Measurements from ENCODE around the gene TCF7L1.

The TCF7L1 gene

DNA sequence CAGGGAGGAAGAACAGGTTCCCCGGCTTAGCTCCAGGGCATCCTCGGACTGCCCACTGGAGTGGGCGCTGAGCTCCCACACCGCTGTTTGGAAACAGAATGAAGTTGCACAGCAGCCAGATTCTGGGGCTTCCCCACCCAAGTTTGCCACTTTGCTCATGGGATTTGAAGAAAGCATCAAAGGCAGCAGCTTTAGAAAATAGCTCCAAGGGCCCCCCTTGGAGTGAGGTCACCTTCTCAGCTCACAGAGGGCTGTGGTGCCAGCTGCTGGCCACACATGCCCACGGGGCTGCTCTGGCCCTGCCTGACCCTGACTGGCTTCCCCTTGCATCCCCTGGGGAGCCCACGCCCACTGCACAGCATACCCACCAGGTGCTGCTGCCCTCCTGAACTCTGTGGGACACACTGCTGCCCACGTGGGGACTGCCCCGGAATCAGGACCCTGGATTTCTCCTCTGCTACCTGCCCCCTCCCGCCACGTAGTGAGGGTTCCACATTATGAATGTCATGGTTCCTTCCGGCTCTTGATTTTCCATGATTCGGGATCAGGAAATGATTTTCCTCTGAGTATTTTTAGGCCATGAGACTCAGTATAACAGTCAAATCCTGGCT, 124.3 kb downstream of the TCF7L1 start:
- Histone ChIP-seq H3K27ac (0 out of 2 replicates have a peak overlapping the region, but pooled peaks have one; percentile 37), H3K4me1 (peaks cover 57% of the 10 kb centered on the region)
- TF ChIP-seq Cebpa-rat (IDR thresholded peaks at IDR 0.05): no peak

DNA sequence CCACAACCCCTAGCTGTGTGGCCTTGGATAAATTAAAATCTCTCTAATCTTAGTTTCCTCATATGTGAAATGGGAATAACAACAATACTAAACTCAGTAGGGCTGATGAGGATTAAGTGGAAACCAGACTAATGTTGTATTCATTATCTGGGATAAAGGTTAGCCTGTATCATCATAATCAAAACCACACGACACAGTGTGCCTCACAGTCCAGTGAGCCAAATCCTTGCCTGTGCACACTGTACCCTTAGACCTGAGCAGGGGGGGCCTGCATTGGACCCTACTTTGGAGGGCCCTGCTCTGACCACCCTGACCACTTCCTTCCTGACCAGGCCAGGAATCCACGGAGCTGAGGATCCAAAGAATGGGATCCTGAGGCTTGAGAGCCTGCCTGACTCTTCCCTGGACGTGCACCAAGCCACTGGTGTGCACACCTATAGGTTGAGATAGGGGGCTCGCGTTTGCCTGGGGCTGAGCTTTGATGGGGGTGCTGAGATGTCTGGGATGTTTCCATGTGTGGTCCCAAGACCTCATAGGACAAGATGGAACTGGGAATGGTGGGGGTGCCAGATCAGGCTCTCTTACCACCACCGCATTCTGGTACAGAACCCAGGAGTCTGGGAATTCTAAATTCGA, 124.9 kb downstream of the TCF7L1 start:
- H3K9ac ChIP-seq: no peak overlapping the region
- H3K27ac ChIP-seq: no peak overlapping the region
- TF ChIP-seq Cebpa-rat (IDR thresholded peaks at IDR 0.05): no peak
- no peaks in the 10 kb centered on the region for H3K9me3 ChIP-seq
- no peaks in the 10 kb centered on the region for H3K27me3 ChIP-seq
- peak overlapping the region; percentile 70 for H3K4me2 ChIP-seq
- no peaks in the 10 kb centered on the region for H3K36me3 ChIP-seq
- H4K20me1 ChIP-seq: no peaks in the 10 kb centered on the region
- H3K4me1 ChIP-seq: peaks cover 50% of the 10 kb centered on the region
- no peak overlapping the region for H3K4me3 ChIP-seq

More for the DNA sequence above, 124.3 kb downstream of the TCF7L1 start:
- no peaks in the 10 kb centered on the region for H4K20me1 ChIP-seq
- H3K9ac ChIP-seq: no peak overlapping the region; the same call in 1 of the 2 replicates
- no peaks in the 10 kb centered on the region for H3K9me3 ChIP-seq
- no peaks in the 10 kb centered on the region for H3K27me3 ChIP-seq
- peak overlapping the region; percentile 70 for H3K4me2 ChIP-seq
- no peak overlapping the region for H3K4me3 ChIP-seq
- H3K36me3 ChIP-seq: no peaks in the 10 kb centered on the region

DNA sequence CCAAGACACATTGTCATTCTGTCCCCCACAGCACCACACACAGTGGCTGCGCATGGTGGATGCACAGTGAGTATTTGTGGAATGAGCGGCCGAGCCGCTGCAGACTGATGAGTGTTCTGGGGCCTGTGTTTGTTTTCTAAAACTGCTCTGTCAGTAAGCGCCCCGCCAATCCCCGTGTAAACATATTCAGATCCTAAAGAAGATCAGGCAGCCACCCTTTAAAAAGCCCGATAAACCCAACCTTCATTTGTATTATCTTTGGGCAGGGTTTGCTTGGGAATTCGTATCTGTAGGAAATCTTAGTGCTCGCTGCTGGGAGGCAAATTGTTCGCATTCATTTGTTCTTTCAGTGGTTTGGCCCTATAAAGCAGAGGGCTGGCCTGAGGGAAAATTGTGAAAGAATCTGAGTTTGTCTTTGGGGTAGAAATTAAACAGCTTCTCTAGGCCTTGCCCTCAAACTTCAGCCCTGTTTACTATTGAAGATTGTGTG, 126.0 kb downstream of the TCF7L1 start:
- H3K4me3 ChIP-seq: no peak overlapping the region
- H3K9me3 ChIP-seq: no peaks in the 10 kb centered on the region
- peaks cover 41% of the 10 kb centered on the region for H3K4me1 ChIP-seq
- no peak overlapping the region for H3K4me2 ChIP-seq
- no peak overlapping the region for H3K9ac ChIP-seq
- no peaks in the 10 kb centered on the region for H4K20me1 ChIP-seq
- no peaks in the 10 kb centered on the region for H3K27me3 ChIP-seq
- H3K27ac ChIP-seq: no peak overlapping the region
- no peaks in the 10 kb centered on the region for H3K36me3 ChIP-seq
- TF ChIP-seq Cebpa-rat (IDR thresholded peaks at IDR 0.05): no peak

DNA sequence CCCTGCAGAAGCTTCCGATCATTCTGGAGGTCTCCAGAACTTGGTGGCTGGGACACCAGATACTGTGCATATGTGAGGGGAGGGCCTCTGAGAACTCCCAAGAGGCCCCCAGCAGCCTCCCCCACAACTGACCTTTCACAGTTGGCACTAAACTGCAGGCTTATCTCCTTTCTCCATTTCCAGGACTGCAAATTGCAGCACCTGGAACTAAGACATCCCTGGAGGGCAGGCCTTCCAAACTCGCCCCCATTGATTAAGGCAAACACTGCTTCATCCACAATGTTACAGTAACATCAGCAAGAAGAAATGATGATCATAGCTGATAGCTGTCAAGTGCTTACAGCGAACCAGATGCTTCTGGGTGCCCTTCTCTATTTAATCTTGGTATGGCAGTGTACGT, 126.7 kb downstream of the TCF7L1 start:
- no peak for TF ChIP-seq Cebpa-rat (IDR thresholded peaks at IDR 0.05)
- no peak overlapping the region for H3K27ac ChIP-seq
- no peaks in the 10 kb centered on the region for H4K20me1 ChIP-seq
- H3K4me1 ChIP-seq: peaks cover 34% of the 10 kb centered on the region
- no peaks in the 10 kb centered on the region for H3K36me3 ChIP-seq
- H3K9me3 ChIP-seq: no peaks in the 10 kb centered on the region
- no peaks in the 10 kb centered on the region for H3K27me3 ChIP-seq
- H3K4me3 ChIP-seq: no peak overlapping the region
- no peak overlapping the region for H3K4me2 ChIP-seq
- H3K9ac ChIP-seq: no peak overlapping the region

DNA sequence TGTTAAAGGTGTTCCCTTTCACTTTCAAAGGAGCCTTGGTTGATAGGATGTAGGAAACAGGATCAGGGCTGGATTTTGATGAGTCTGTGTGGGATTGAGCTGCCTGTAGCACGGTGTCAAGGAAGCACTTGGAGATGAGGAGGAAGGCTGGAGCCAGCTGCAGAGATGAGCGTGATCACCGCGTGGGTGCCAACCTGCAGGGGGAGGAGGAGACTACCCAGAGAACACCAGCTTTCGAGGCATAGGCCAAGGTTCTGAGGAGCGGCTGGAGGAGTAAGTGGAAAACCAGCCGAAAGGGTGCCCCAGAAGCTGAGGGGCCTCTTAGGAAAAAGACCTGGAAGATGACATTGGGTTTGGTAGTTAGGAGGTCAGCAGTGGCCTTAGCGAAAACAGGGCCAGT, 130.4 kb downstream of the TCF7L1 start:
- H3K9me3 ChIP-seq: no peaks in the 10 kb centered on the region
- no peaks in the 10 kb centered on the region for H4K20me1 ChIP-seq
- H3K4me2 ChIP-seq: no peak overlapping the region
- no peaks in the 10 kb centered on the region for H3K36me3 ChIP-seq
- no peak for TF ChIP-seq Cebpa-rat (IDR thresholded peaks at IDR 0.05)
- no peak overlapping the region for H3K9ac ChIP-seq
- H3K27ac ChIP-seq: no peak overlapping the region
- no peak overlapping the region for H3K4me3 ChIP-seq
- no peaks in the 10 kb centered on the region for H3K4me1 ChIP-seq
- H3K27me3 ChIP-seq: no peaks in the 10 kb centered on the region

- Histone ChIP-seq H3K27me3 (no peaks in the 10 kb centered on the region), H4K20me1 (no peaks in the 10 kb centered on the region), H3K4me1 (no peaks in the 10 kb centered on the region), H3K9me3 (no peaks in the 10 kb centered on the region), H3K4me2 (no peak overlapping the region), H3K36me3 (no peaks in the 10 kb centered on the region), H3K27ac (no peak overlapping the region), H3K4me3 (no peak overlapping the region), H3K9ac (no peak overlapping the region)
- no peak for TF ChIP-seq Cebpa-rat (IDR thresholded peaks at IDR 0.05)
These were observed 131.3 kb downstream of the TCF7L1 start for GRCh38 chr2:85264471-85264870.

DNA sequence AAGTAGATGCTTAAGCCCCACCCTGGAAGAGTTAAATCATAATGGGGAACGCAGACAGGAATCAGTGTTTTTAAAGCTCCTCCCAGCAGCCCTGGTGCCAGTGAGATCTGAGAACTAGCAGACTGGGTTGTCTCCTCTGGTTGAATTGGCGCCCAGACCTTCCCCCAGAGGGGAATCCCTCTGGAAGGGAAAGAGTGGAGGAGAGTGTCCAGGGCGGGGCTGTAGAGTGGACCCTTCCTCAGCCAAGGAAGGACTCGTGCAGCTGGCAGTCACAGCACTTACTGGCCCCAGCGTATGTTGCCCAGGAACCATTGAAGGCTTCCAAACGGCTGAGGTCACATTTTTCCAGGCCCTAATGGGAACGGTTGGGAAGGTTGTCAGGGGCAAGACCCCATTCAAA, 132.1 kb downstream of the TCF7L1 start:
- H3K4me2 ChIP-seq: no peak overlapping the region
- no peaks in the 10 kb centered on the region for H3K27me3 ChIP-seq
- H4K20me1 ChIP-seq: no peaks in the 10 kb centered on the region
- no peak overlapping the region for H3K27ac ChIP-seq
- H3K36me3 ChIP-seq: no peaks in the 10 kb centered on the region
- TF ChIP-seq Cebpa-rat (IDR thresholded peaks at IDR 0.05): no peak
- H3K4me1 ChIP-seq: no peaks in the 10 kb centered on the region
- H3K9ac ChIP-seq: no peak overlapping the region
- no peak overlapping the region for H3K4me3 ChIP-seq
- H3K9me3 ChIP-seq: no peaks in the 10 kb centered on the region

GRCh38 chr2:85266146-85267041, 133.2 kb downstream of the TCF7L1 start:
- H3K9me3 ChIP-seq: no peaks in the 10 kb centered on the region
- H3K4me1 ChIP-seq: no peaks in the 10 kb centered on the region
- no peak for TF ChIP-seq Cebpa-rat (IDR thresholded peaks at IDR 0.05)
- H3K4me3 ChIP-seq: no peak overlapping the region
- H3K27me3 ChIP-seq: no peaks in the 10 kb centered on the region
- no peaks in the 10 kb centered on the region for H3K36me3 ChIP-seq
- no peak overlapping the region for H3K27ac ChIP-seq
- H4K20me1 ChIP-seq: no peaks in the 10 kb centered on the region
- no peak overlapping the region for H3K4me2 ChIP-seq
- H3K9ac ChIP-seq: no peak overlapping the region

GRCh38 chr2:85269959-85270358, 136.8 kb downstream of the TCF7L1 start:
- no peak overlapping the region for H3K9ac ChIP-seq
- no peaks in the 10 kb centered on the region for H4K20me1 ChIP-seq
- H3K27ac ChIP-seq: no peak overlapping the region
- no peaks in the 10 kb centered on the region for H3K9me3 ChIP-seq
- H3K4me3 ChIP-seq: no peak overlapping the region
- no peak overlapping the region for H3K4me2 ChIP-seq
- no peak for TF ChIP-seq Cebpa-rat (IDR thresholded peaks at IDR 0.05)
- no peaks in the 10 kb centered on the region for H3K36me3 ChIP-seq
- H3K4me1 ChIP-seq: no peaks in the 10 kb centered on the region
- no peaks in the 10 kb centered on the region for H3K27me3 ChIP-seq

DNA sequence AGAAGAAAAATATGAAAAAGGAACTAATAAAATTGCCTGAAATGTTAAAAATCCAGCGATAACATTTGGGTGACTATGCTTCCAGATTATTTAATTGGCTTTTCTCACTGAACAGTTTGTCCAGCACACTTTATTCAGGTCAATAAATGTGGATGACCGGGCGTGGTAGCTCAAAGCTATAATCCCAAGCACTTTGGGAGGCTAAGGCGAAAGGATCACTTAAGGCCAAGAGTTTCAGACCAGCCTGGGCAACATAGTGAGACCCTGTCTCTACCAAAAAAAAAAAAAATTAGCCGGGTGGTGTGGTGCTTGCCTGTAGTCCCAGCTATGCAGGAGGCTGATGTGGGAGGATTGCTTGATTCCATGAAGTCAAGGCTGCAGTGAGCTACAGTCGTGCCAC, 139.2 kb downstream of the TCF7L1 start:
- no peaks in the 10 kb centered on the region for H3K36me3 ChIP-seq
- H3K27ac ChIP-seq: no peak overlapping the region
- H3K4me3 ChIP-seq: no peak overlapping the region
- no peak overlapping the region for H3K9ac ChIP-seq
- no peaks in the 10 kb centered on the region for H4K20me1 ChIP-seq
- no peaks in the 10 kb centered on the region for H3K27me3 ChIP-seq
- TF ChIP-seq Cebpa-rat (IDR thresholded peaks at IDR 0.05): no peak
- H3K4me2 ChIP-seq: no peak overlapping the region
- no peaks in the 10 kb centered on the region for H3K9me3 ChIP-seq
- no peaks in the 10 kb centered on the region for H3K4me1 ChIP-seq
